ENCODE data around the gene NPAS4.

DNA sequence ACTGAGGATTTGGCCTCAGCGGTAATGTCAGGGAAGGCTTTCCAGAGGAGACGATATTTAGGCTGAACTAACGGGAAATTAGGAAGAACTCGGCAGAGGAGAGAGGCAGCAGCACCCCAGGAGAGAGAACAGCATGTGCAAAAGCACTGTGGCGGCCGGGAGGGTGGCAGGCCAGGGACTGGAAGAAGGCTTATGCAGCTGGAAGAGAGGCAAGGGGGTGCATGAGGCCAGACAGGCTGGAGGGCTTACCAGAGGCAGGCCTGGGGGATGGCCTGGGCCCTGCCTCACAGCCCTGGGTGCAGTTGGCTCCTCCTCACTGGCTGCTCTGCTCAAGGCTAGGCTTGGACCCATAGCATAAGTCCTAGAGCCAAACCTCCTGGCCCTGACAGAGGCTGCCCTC lies 7.7 kb upstream of the NPAS4 start:
- TF ChIP-seq ATRX (CRISPR knock-in tag; IDR thresholded peaks at IDR 0.05; ENCODE audit: borderline replicate concordance) (no peak), SMC3 (IDR thresholded peaks at IDR 0.05; ENCODE audit: low read length) (no peak), GABPA (IDR thresholded peaks at IDR 0.05; ENCODE audit: low read depth, low read length) (no peak), GABPA (CRISPR knock-in tag; IDR thresholded peaks at IDR 0.05; ENCODE audit: low read depth) (no peak)
- TF ChIP-seq, protein P1, sequence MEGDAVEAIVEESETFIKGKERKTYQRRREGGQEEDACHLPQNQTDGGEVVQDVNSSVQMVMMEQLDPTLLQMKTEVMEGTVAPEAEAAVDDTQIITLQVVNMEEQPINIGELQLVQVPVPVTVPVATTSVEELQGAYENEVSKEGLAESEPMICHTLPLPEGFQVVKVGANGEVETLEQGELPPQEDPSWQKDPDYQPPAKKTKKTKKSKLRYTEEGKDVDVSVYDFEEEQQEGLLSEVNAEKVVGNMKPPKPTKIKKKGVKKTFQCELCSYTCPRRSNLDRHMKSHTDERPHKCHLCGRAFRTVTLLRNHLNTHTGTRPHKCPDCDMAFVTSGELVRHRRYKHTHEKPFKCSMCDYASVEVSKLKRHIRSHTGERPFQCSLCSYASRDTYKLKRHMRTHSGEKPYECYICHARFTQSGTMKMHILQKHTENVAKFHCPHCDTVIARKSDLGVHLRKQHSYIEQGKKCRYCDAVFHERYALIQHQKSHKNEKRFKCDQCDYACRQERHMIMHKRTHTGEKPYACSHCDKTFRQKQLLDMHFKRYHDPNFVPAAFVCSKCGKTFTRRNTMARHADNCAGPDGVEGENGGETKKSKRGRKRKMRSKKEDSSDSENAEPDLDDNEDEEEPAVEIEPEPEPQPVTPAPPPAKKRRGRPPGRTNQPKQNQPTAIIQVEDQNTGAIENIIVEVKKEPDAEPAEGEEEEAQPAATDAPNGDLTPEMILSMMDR (CRISPR knock-in tag; IDR thresholded peaks at IDR 0.05) = no peak

Measured in HepG2 (cell line).